Endodermal cell (in vitro differentiated cells): ENCODE data around the gene DOCK8. TPM values are rescaled to one million over a fixed set of nuclear protein-coding genes. Genes with fewer than 3 reads are reported as not detected.

Experiments
- DNase-seq: peaks from one replicate; pipeline ENCODE4 v3.0.0-alpha.2; 2017
- H3K27ac ChIP-seq: 2 replicates; pipeline ENCODE4 v1.5.1; 2013; ENCODE audit warnings: mild to moderate bottlenecking, low read depth, low read length, moderate library complexity
- H3K27me3 ChIP-seq: 2 replicates; pipeline ENCODE4 v1.6.1; 2013; ENCODE audit warnings: mild to moderate bottlenecking, low read length, moderate library complexity; ENCODE audit not compliant: insufficient read depth, control insufficient read depth, poor library complexity, severe bottlenecking
- H3K36me3 ChIP-seq: 2 replicates; pipeline ENCODE4 v1.7.0; 2013; ENCODE audit warnings: mild to moderate bottlenecking, low read length, moderate library complexity; ENCODE audit not compliant: control insufficient read depth, insufficient read depth
- H3K4me1 ChIP-seq: one replicate; pipeline ENCODE4 v1.7.0; 2013; ENCODE audit warnings: low read length; ENCODE audit not compliant: control insufficient read depth, insufficient read depth
- H3K4me3 ChIP-seq: 2 replicates; pipeline ENCODE4 v1.5.1; 2013; ENCODE audit warnings: mild to moderate bottlenecking, low read length, moderate library complexity
- H3K9ac ChIP-seq: 2 replicates; pipeline ENCODE4 v1.6.1; 2013; ENCODE audit warnings: mild to moderate bottlenecking, low read length, moderate library complexity; ENCODE audit not compliant: poor library complexity, severe bottlenecking; ENCODE audit errors: extremely low read depth
- H3K9me3 ChIP-seq: 2 replicates; pipeline ENCODE4 v1.6.1; 2013; ENCODE audit warnings: mild to moderate bottlenecking, low read length, moderate library complexity; ENCODE audit not compliant: control insufficient read depth
- H3K27ac Mint-ChIP-seq: 2 replicates; pipeline ENCODE4 v1.8.0; 2020; ENCODE audit warnings: mixed read lengths
- H3K27me3 Mint-ChIP-seq: 2 replicates; pipeline ENCODE4 v1.8.0; 2021; ENCODE audit warnings: mild to moderate bottlenecking, mixed read lengths; ENCODE audit not compliant: insufficient read depth
- H3K36me3 Mint-ChIP-seq: 2 replicates; pipeline ENCODE4 v1.8.0; 2020; ENCODE audit warnings: low read depth, mixed read lengths
- H3K4me1 Mint-ChIP-seq: 2 replicates; pipeline ENCODE4 v1.8.0; 2020; ENCODE audit warnings: mixed read lengths
- H3K4me3 Mint-ChIP-seq: 2 replicates; pipeline ENCODE4 v1.8.0; 2020; ENCODE audit warnings: mild to moderate bottlenecking, moderate library complexity, mixed read lengths
- H3K9me3 Mint-ChIP-seq: 2 replicates; pipeline ENCODE4 v1.8.0; 2020; ENCODE audit warnings: mild to moderate bottlenecking, mixed read lengths
- CTCF ChIP-seq: fragments of 200-600 bp; sonication (generic); conservative IDR thresholded peaks from 2 replicates; pipeline ENCODE4 v1.5.0; 2021; ENCODE audit warnings: antibody characterized with exemption, mild to moderate bottlenecking
- WGBS, 2 experiments: methylation state at CpG; one replicate each; pipeline versions ENCODE4 v1.1.5 to v1.1.7; 2013; ENCODE audit warnings: missing lambda C conversion rate in 2 of 2, mixed read lengths in 1 of 2; ENCODE audit not compliant: insufficient coverage in 1 of 2, insufficient read length in 1 of 2; 5-methylcytosine and 5-hydroxymethylcytosine counted together
- total RNA-seq, 2 donors: library from RNA; stranded (reverse); fragmentation: NEBNext Ultra II Directional in 1 of 2; extraction: Animal tissue kit (Norgen Biotek cat#: 25700) in 1 of 2; gene quantifications; 2 replicates in 1 of 2; 3 replicates in 1 of 2; pipeline ENCODE4 v1.2.1, GENCODE V29; 2021

DOCK8 gene
- total RNA-seq, 2 donors from 2014 or later, result 26.9 to 28.1 TPM

GRCh38 chr9:251398-251797 is 36.7 kb downstream of the DOCK8 start:
- Mint-ChIP-seq H3K9me3 (no peaks in the 10 kb centered on the region), H3K27me3 (no peaks in the 10 kb centered on the region), H3K4me3 (no peak overlapping the region), H3K27ac (no peak overlapping the region), H3K4me1 (peaks cover 29% of the 10 kb centered on the region), H3K36me3 (peaks cover 6% of the 10 kb centered on the region)
- no peak overlapping the region for H3K27ac ChIP-seq
- TF ChIP-seq CTCF, result no peak
- no peaks in the 10 kb centered on the region for H3K9me3 ChIP-seq
- H3K4me3 ChIP-seq, result no peak overlapping the region
- H3K9ac ChIP-seq, result no peak overlapping the region
- WGBS, 2 experiments, result 85 to 94% methylated on average over 4 to 5 of the region's 5 CpGs
- no peak for DNase-seq
- no peaks in the 10 kb centered on the region for H3K36me3 ChIP-seq
- H3K4me1 ChIP-seq, result peaks cover 3% of the 10 kb centered on the region
- no peaks in the 10 kb centered on the region for H3K27me3 ChIP-seq

GRCh38 chr9:253539-253938 is 38.9 kb downstream of the DOCK8 start:
- no peak overlapping the region for H3K27ac ChIP-seq
- peaks cover 3% of the 10 kb centered on the region for H3K4me1 ChIP-seq
- no peak overlapping the region for H3K4me3 ChIP-seq
- no peaks in the 10 kb centered on the region for H3K9me3 ChIP-seq
- H3K27me3 ChIP-seq, result no peaks in the 10 kb centered on the region
- no peak for DNase-seq
- no peak overlapping the region for H3K27ac Mint-ChIP-seq
- no peaks in the 10 kb centered on the region for H3K27me3 Mint-ChIP-seq
- H3K36me3 ChIP-seq, result no peaks in the 10 kb centered on the region
- no peak for TF ChIP-seq CTCF
- no peak overlapping the region for H3K9ac ChIP-seq
- WGBS, 2 experiments, result 92 to 100% methylated on average over 2 to 3 of the region's 3 CpGs
- H3K9me3 Mint-ChIP-seq, result peaks cover 3% of the 10 kb centered on the region
- H3K4me1 Mint-ChIP-seq, result peaks cover 36% of the 10 kb centered on the region
- H3K36me3 Mint-ChIP-seq, result peaks cover 6% of the 10 kb centered on the region
- H3K4me3 Mint-ChIP-seq, result no peak overlapping the region

GRCh38 chr9:254516-254915 is 39.9 kb downstream of the DOCK8 start:
- no peaks in the 10 kb centered on the region for H3K9me3 ChIP-seq
- peak; percentile 22 for TF ChIP-seq CTCF
- no peak overlapping the region for H3K9ac ChIP-seq
- H3K27ac ChIP-seq, result no peak overlapping the region
- peaks cover 7% of the 10 kb centered on the region for H3K9me3 Mint-ChIP-seq
- WGBS, 2 experiments, result 89 to 90% methylated on average over 3 to 4 of the region's 4 CpGs
- no peak overlapping the region for H3K4me3 Mint-ChIP-seq
- H3K4me1 Mint-ChIP-seq, result peaks cover 40% of the 10 kb centered on the region
- peaks cover 9% of the 10 kb centered on the region for H3K4me1 ChIP-seq
- H3K27ac Mint-ChIP-seq, result no peak overlapping the region
- DNase-seq, result no peak
- H3K27me3 Mint-ChIP-seq, result no peaks in the 10 kb centered on the region
- H3K36me3 ChIP-seq, result no peaks in the 10 kb centered on the region
- H3K36me3 Mint-ChIP-seq, result peaks cover 6% of the 10 kb centered on the region
- H3K27me3 ChIP-seq, result no peaks in the 10 kb centered on the region
- H3K4me3 ChIP-seq, result no peak overlapping the region
